GM18511 (cell line): ENCODE measurements around the gene LRBA.

Experiments
- ATAC-seq: cut with Tn5 transposase; IDR thresholded peaks from one replicate; pipeline ENCODE4 v1.9.1; 2021; ENCODE audit warnings: mild to moderate bottlenecking, moderate library complexity; ENCODE audit not compliant: unreplicated experiment

Gene LRBA

GRCh38 chr4:150314031-150314430 is 701.1 kb downstream of the LRBA start:
- no peak for ATAC-seq

GRCh38 chr4:150310159-150310895 is 704.8 kb downstream of the LRBA start:
- ATAC-seq = no peak

GRCh38 chr4:150308824-150309472 is 706.1 kb downstream of the LRBA start:
- no peak for ATAC-seq

GRCh38 chr4:150306719-150307118 is 708.4 kb downstream of the LRBA start:
- ATAC-seq = no peak

GRCh38 chr4:150305995-150306394 is 709.1 kb downstream of the LRBA start:
- ATAC-seq = no peak

- no peak for ATAC-seq
Measured at GRCh38 chr4:150302553-150302952, 712.5 kb downstream of the LRBA start.

- no peak for ATAC-seq
Measured at GRCh38 chr4:150299816-150300215, 715.3 kb downstream of the LRBA start.

- no peak for ATAC-seq
Measured at GRCh38 chr4:150297861-150298474, 717.1 kb downstream of the LRBA start.

GRCh38 chr4:150289881-150290280 is 725.2 kb downstream of the LRBA start:
- no peak for ATAC-seq

- ATAC-seq = no peak
Measured at GRCh38 chr4:150289198-150289597, 725.9 kb downstream of the LRBA start.

GRCh38 chr4:150286656-150287055 is 728.4 kb downstream of the LRBA start:
- no peak for ATAC-seq

GRCh38 chr4:150283689-150284088 is 731.4 kb downstream of the LRBA start:
- ATAC-seq = no peak

GRCh38 chr4:150280975-150281374 is 734.1 kb downstream of the LRBA start:
- no peak for ATAC-seq

GRCh38 chr4:150280081-150280895 is 734.8 kb downstream of the LRBA start:
- ATAC-seq = no peak

- ATAC-seq = no peak
Measured at GRCh38 chr4:150278206-150278605, 736.9 kb downstream of the LRBA start.

- no peak for ATAC-seq
Measured at GRCh38 chr4:150268444-150268843, 746.6 kb downstream of the LRBA start.

GRCh38 chr4:150265806-150266205 is 749.3 kb downstream of the LRBA start:
- ATAC-seq = no peak

GRCh38 chr4:150264595-150265161 is 750.4 kb downstream of the LRBA start:
- no peak for ATAC-seq

GRCh38 chr4:150262611-150263010 is 752.5 kb downstream of the LRBA start:
- no peak for ATAC-seq

GRCh38 chr4:150261571-150261970 is 753.5 kb downstream of the LRBA start:
- ATAC-seq = no peak
